Ishikawa (cell line): ENCODE data around the gene PAM.

Source experiments
- EGR1 ChIP-seq: IDR thresholded peaks from 2 replicates; pipeline ENCODE4 v1.6.1; 2012
- TEAD4 ChIP-seq: IDR thresholded peaks from 2 replicates; pipeline ENCODE4 v1.6.1; 2012
- TF ChIP-seq, protein P1 (sequence below): IDR thresholded peaks from 2 replicates; pipeline ENCODE4 v1.6.1; 2012
- TF ChIP-seq, protein P2 (sequence below): IDR thresholded peaks from 2 replicates; pipeline ENCODE4 v1.6.1; 2012
- TF ChIP-seq, protein P3 (sequence below): IDR thresholded peaks from 2 replicates; pipeline ENCODE4 v1.6.1; 2012; ENCODE audit warnings: low read depth, mild to moderate bottlenecking

DNA sequence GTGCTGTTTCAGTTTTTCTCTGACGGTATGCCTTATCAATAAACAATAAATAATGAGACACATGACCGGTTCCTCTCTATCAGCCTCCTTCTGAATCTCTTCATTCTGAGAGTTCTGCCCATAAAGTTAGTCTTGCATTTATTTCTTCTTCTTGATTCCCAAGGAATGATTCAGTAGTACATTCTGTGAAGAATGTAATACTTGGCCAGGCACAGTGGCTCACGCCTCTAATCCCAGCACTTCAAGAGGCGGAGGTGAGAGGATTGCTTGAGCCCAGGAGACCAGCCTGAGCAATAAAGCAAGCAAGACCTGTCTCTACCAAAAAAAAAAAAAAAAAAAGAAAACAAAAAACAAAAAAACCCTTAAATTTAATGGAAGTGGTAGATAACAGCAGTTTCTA lies 53.9 kb downstream of the PAM start:
- TF ChIP-seq, protein P1, sequence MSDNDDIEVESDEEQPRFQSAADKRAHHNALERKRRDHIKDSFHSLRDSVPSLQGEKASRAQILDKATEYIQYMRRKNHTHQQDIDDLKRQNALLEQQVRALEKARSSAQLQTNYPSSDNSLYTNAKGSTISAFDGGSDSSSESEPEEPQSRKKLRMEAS = no peak
- TF ChIP-seq EGR1 (no peak), TEAD4 (no peak)
- TF ChIP-seq, protein P2, sequence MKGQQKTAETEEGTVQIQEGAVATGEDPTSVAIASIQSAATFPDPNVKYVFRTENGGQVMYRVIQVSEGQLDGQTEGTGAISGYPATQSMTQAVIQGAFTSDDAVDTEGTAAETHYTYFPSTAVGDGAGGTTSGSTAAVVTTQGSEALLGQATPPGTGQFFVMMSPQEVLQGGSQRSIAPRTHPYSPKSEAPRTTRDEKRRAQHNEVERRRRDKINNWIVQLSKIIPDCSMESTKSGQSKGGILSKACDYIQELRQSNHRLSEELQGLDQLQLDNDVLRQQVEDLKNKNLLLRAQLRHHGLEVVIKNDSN = no peak
- TF ChIP-seq, protein P3, sequence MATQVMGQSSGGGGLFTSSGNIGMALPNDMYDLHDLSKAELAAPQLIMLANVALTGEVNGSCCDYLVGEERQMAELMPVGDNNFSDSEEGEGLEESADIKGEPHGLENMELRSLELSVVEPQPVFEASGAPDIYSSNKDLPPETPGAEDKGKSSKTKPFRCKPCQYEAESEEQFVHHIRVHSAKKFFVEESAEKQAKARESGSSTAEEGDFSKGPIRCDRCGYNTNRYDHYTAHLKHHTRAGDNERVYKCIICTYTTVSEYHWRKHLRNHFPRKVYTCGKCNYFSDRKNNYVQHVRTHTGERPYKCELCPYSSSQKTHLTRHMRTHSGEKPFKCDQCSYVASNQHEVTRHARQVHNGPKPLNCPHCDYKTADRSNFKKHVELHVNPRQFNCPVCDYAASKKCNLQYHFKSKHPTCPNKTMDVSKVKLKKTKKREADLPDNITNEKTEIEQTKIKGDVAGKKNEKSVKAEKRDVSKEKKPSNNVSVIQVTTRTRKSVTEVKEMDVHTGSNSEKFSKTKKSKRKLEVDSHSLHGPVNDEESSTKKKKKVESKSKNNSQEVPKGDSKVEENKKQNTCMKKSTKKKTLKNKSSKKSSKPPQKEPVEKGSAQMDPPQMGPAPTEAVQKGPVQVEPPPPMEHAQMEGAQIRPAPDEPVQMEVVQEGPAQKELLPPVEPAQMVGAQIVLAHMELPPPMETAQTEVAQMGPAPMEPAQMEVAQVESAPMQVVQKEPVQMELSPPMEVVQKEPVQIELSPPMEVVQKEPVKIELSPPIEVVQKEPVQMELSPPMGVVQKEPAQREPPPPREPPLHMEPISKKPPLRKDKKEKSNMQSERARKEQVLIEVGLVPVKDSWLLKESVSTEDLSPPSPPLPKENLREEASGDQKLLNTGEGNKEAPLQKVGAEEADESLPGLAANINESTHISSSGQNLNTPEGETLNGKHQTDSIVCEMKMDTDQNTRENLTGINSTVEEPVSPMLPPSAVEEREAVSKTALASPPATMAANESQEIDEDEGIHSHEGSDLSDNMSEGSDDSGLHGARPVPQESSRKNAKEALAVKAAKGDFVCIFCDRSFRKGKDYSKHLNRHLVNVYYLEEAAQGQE = no peak
